ENCODE results near the gene KCTD15. TPM values are rescaled to one million over a fixed set of nuclear protein-coding genes. Genes with fewer than 3 reads are reported as not detected.

Gene KCTD15
- total RNA-seq, 4 donors from 2014 or later, result 91.3 to 117 (median 95.0) TPM

GRCh38 chr19:33785795-33786194 is 10.9 kb upstream of the KCTD15 start:
- DNase-seq (ENCODE audit: extremely low spot score), result no peak
- Histone ChIP-seq H3K4me1 (peaks cover 0 to under 1% (median 0%) of the 10 kb centered on the region in 4 donors), H3K4me3 (no peak overlapping the region), H3K9me3 (no peaks in the 10 kb centered on the region), H3K36me3 (no peaks in the 10 kb centered on the region), H3K27me3 (peaks cover 0 to 30% (median under 1%) of the 10 kb centered on the region in 4 donors), H3K27ac (replicated peaks in 1 of 4) (no peak overlapping the region)
- 70% methylated on average over 6 of the region's 6 CpGs for WGBS
- no peak for TF ChIP-seq POLR2A (IDR thresholded peaks at IDR 0.05; ENCODE audit: low read depth)
- intact Hi-C loops (cut with DNase I), result no loop called here

- TF ChIP-seq POLR2A (IDR thresholded peaks at IDR 0.05; ENCODE audit: low read depth) (no peak), EP300 (IDR thresholded peaks at IDR 0.05) (no peak), CTCF (IDR thresholded peaks at IDR 0.05) (no peak)
- H3K27me3 ChIP-seq, result peaks cover 0 to 19% (median 0%) of the 10 kb centered on the region in 4 donors
- 44% methylated on average over 4 of the region's 4 CpGs for WGBS
- no peaks in the 10 kb centered on the region for H3K4me1 ChIP-seq
- intact Hi-C loops (cut with DNase I), result no loop called here
- no peak overlapping the region for H3K4me3 ChIP-seq
- no peak overlapping the region for H3K27ac ChIP-seq (replicated peaks in 1 of 4)
- H3K9me3 ChIP-seq, result no peaks in the 10 kb centered on the region
- no peaks in the 10 kb centered on the region for H3K36me3 ChIP-seq
- DNase-seq (ENCODE audit: extremely low spot score), result no peak
These were observed 8.0 kb upstream of the KCTD15 start for GRCh38 chr19:33788676-33789075.

GRCh38 chr19:33789344-33789743 is 7.3 kb upstream of the KCTD15 start:
- Histone ChIP-seq H3K4me3 (no peak overlapping the region), H3K9me3 (no peaks in the 10 kb centered on the region), H3K4me1 (peaks cover under 1 to 3% (median 2%) of the 10 kb centered on the region in 4 donors), H3K27me3 (peaks cover 0 to 19% (median 0%) of the 10 kb centered on the region in 4 donors), H3K36me3 (no peaks in the 10 kb centered on the region), H3K27ac (replicated peaks in 1 of 4) (no peak overlapping the region)
- no peak for TF ChIP-seq POLR2A (IDR thresholded peaks at IDR 0.05; ENCODE audit: low read depth)
- no peak for TF ChIP-seq POLR2AphosphoS5 (IDR thresholded peaks at IDR 0.05)
- TF ChIP-seq EP300 (IDR thresholded peaks at IDR 0.05), result no peak
- TF ChIP-seq CTCF (IDR thresholded peaks at IDR 0.05), result no peak
- 84% methylated on average over 5 of the region's 5 CpGs for WGBS
- DNase-seq (ENCODE audit: extremely low spot score), result no peak
- intact Hi-C loops (cut with DNase I), result no loop called here

- peaks cover 18 to 34% (median 23%) of the 10 kb centered on the region in 4 donors for H3K4me1 ChIP-seq
- intact Hi-C loops (cut with DNase I), result loop anchor here (2.0 to 5.0 kb wide), 2 partner anchors 74 to 202 kb away; no protein-coding TSS in a partner anchor
These were observed 1.8 kb upstream of the KCTD15 start for GRCh38 chr19:33794683-33795369.

More at GRCh38 chr19:33794683-33795369, 1.8 kb upstream of the KCTD15 start:
- no peak for TF ChIP-seq CTCF (IDR thresholded peaks at IDR 0.05)
- TF ChIP-seq EP300 (IDR thresholded peaks at IDR 0.05), result no peak
- TF ChIP-seq POLR2AphosphoS5 (IDR thresholded peaks at IDR 0.05), result no peak
- TF ChIP-seq POLR2A (IDR thresholded peaks at IDR 0.05; ENCODE audit: low read depth), result no peak
- Histone ChIP-seq H3K27ac (replicated peaks in 1 of 4) (peak overlapping the region; percentile 96 to 97 (median 96)), H3K9me3 (no peaks in the 10 kb centered on the region), H3K36me3 (no peaks in the 10 kb centered on the region), H3K4me3 (peak overlapping the region; percentile 71 to 91 (median 82)), H3K27me3 (no peaks in the 10 kb centered on the region)
- no peak for DNase-seq (ENCODE audit: extremely low spot score)
- 18% methylated on average over 18 of the region's 32 CpGs for WGBS

Measured in esophagus muscularis mucosa (tissue), 4 donors.